AG04450 (cell line): ENCODE measurements around the gene LLGL2. TPM values are rescaled to one million over a fixed set of nuclear protein-coding genes. Genes with fewer than 3 reads are reported as not detected.

Experiments used
- CTCF ChIA-PET: fragments of 300-600, 350-600 bp; formaldehyde crosslinking; extraction: SDS; loops from one replicate; lab custom pipeline; 2022; ENCODE audit warnings: antibody characterized with exemption, inconsistent platforms; lab: Charles Lee
- POLR2A ChIA-PET: fragments of 350-600 bp; formaldehyde crosslinking; extraction: SDS; loops from one replicate; lab custom pipeline; 2021; ENCODE audit warnings: antibody characterized with exemption, inconsistent platforms; lab: Yijun Ruan, JAX
- DNase-seq: peaks from one replicate; pipeline ENCODE4 v3.0.0-alpha.2; 2011; ENCODE audit warnings: low read depth, low spot score
- H3K27ac ChIP-seq: one replicate; pipeline ENCODE4 v1.5.1; 2012; ENCODE audit warnings: low read depth, low read length, control low read depth
- H3K27me3 ChIP-seq: one replicate; pipeline ENCODE4 v1.6.0; 2012; ENCODE audit warnings: low read length; ENCODE audit not compliant: control insufficient read depth, insufficient read depth
- H3K4me3 ChIP-seq: 2 replicates; pipeline ENCODE4 v1.5.1; 2011; ENCODE audit warnings: mild to moderate bottlenecking, low read depth, low read length, control low read depth
- H3K9me3 ChIP-seq: 2 replicates; pipeline ENCODE4 v1.5.1; 2012; ENCODE audit warnings: low read length; ENCODE audit not compliant: control insufficient read depth, insufficient read depth
- polyA plus RNA-seq: library from polyadenylated mRNA; depleted of rRNA; stranded (reverse); fragments of >200 nt; gene quantifications from 2 replicates; pipeline ENCODE4 v1.2.3, GENCODE V29; 2011
- TF ChIP-seq, protein P1 (sequence below): IDR thresholded peaks from 2 replicates; pipeline ENCODE4 v1.5.1; 2011; ENCODE audit warnings: low read depth, low read length, control low read depth, inconsistent platforms

The LLGL2 gene
- polyA plus RNA-seq, 1 experiment, result 0.24 TPM

DNA sequence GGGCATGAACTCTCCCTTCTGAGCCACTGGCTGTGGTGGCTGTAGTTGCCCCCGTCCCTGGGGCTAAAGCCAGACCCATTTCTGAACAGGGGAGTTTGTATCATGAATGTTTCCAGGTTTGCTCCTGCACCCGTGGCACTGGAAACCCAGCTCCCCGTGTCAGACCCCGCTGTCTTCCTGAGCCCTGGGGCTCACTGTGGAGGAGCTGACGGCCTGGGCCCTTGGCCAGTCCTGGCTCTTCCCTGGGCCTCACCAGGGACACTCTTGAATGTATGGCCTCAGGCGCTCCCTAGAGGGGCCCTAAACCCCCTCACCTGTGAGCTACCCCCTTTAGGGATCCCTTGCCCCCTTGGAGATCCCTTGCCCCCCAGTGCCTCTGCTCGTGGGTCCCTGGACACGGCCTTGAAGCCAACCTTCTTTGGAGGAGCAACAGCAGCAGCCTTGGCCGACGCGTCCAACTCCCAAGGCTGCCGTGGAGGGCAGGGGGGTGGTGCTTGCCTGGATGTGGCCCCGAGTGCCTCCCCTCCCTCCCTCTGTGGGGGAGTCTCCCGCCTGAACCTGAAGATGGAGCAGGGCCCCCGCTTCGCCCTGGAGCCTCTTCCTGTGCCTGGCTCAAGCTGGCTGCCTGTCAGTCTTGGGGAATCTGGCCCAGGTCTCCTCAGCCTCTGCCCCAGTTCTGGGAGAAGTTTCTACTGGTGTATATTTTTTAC lies 26.0 kb upstream of the LLGL2 start:
- no peak overlapping the region for H3K4me3 ChIP-seq
- ChIA-PET POLR2A (interaction anchor here (0.6 to 1.1 kb wide), 3 partner anchors 9 to 74 kb away, joined by 3 read pairs; partner anchors contain the start of gene TSEN54), CTCF (no interaction called here)
- TF ChIP-seq, protein P1, sequence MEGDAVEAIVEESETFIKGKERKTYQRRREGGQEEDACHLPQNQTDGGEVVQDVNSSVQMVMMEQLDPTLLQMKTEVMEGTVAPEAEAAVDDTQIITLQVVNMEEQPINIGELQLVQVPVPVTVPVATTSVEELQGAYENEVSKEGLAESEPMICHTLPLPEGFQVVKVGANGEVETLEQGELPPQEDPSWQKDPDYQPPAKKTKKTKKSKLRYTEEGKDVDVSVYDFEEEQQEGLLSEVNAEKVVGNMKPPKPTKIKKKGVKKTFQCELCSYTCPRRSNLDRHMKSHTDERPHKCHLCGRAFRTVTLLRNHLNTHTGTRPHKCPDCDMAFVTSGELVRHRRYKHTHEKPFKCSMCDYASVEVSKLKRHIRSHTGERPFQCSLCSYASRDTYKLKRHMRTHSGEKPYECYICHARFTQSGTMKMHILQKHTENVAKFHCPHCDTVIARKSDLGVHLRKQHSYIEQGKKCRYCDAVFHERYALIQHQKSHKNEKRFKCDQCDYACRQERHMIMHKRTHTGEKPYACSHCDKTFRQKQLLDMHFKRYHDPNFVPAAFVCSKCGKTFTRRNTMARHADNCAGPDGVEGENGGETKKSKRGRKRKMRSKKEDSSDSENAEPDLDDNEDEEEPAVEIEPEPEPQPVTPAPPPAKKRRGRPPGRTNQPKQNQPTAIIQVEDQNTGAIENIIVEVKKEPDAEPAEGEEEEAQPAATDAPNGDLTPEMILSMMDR, result no peak
- no peak overlapping the region for H3K27ac ChIP-seq
- DNase-seq, result no peak
- no peaks in the 10 kb centered on the region for H3K27me3 ChIP-seq
- H3K9me3 ChIP-seq, result no peaks in the 10 kb centered on the region; the same call in 1 of the 2 replicates

DNA sequence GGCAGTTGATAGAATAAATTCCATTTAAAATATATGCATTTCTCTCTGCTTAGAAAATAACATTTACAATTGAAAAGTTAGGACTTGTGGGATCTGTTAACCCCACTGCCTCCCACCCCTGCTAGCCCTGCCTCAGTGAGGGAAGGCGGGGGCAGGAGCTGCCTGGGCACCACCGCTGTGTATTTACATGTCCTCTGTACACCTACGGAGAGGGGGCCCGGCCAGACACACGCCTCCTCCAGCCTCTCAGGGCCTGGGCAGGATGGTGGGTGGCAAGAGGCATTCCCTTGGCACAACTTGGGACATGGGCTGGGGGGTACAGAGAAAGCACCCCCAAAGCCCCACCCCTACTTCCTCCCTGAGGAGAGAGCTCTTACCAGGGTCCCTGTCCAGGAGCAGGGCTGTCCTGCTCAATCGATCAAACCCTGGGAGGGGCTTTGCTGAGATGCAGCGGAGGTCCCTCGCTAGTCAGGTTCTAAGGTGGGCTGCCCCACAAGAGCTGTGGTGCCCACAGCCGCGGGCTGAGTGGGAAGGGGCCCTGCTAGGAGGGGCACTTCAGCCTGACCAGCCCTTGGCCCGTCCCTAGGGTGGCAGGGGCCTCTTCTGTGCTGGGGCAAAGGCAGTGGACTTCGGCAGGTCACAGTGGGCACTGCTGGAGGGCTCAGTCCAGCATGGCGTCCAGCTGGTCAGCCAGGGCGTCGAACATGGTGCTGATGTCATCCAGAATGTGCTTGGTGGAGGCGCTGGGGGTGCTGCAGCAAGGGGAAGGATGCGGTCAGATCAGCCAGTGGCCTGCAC lies 24.9 kb upstream of the LLGL2 start:
- Histone ChIP-seq H3K4me3 (no peak overlapping the region), H3K27ac (no peak overlapping the region), H3K9me3 (no peaks in the 10 kb centered on the region; the same call in 1 of the 2 replicates), H3K27me3 (no peaks in the 10 kb centered on the region)
- CTCF ChIA-PET, result no interaction called here
- POLR2A ChIA-PET, result no interaction called here
- TF ChIP-seq, protein P1, result no peak
- DNase-seq, result no peak

DNA sequence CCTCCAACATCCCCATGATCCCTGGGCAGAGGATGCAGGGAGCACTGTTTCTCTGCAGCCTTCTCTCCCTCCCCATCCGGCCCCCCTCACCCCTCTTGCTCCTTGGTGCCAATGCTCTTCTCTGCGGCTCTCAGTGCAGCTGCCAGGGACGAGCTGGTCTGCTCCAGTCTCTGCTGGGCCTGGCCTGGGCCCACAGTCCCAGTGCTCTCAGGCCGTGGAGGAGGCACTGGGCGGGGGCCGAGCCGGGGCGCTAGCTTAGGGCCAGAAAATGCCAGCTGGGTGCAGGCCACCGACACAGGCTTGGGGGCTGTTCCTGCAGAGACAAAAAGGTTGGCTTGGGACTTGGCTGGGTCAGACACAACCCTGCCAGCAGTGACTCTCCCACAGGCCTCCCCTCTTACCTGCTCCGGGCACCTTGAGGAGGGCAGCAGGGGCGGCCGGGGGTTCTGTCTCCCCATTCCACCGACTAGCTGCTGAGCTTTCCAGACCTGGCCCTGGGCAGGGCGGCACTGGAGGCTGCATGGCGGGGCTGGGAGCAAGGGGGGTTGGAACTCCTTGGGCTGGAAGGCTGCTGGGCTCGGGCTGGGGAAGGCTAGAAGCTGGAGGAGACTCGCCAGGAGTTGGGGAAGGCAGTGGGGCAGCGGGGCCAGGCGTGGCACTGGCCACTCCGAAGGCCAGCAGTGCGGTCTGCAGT lies 24.0 kb upstream of the LLGL2 start:
- TF ChIP-seq, protein P1, result no peak
- H3K4me3 ChIP-seq, result no peak overlapping the region
- no peak overlapping the region for H3K27ac ChIP-seq
- DNase-seq, result no peak
- CTCF ChIA-PET, result no interaction called here
- H3K27me3 ChIP-seq, result no peaks in the 10 kb centered on the region
- no peaks in the 10 kb centered on the region; the same call in 1 of the 2 replicates for H3K9me3 ChIP-seq
- POLR2A ChIA-PET, result interaction anchor here (0.6 kb wide), 1 partner anchor 16 kb away, joined by 3 read pairs; no protein-coding TSS in a partner anchor

DNA sequence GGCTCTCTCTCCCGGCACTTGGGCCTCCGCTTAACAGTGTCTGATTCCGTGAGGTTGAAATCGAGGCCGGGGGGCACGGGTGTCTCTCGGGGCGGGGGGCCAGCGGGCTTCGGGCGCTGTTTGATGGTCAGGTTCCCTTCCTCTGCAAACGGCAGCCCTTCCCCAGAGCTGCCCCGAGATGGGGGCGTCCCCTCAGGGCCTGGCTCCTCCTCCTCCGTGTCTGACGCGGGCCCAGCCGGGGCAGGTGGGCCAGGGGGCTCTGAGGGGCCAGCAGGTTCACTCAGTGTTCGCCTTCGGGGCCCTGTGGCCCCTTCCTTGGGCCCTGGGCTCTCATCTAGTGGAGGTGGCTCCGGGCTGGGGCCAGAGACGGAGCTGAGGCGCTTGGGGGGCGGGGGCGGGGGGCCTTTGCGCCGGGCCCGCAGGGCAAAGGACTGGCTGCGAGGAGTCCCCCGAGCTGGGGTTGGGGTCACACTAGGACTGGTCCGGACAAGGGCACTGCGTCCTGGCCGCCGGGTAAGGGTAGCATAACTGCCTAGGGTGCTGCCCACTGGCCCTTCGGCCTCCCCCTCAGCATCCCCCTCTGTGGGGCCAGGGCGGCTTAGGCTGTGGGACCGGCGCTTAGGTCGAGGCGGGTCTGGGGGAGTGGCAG lies 23.3 kb upstream of the LLGL2 start:
- ChIA-PET POLR2A (no interaction called here), CTCF (no interaction called here)

More for the DNA sequence above, 23.3 kb upstream of the LLGL2 start:
- TF ChIP-seq, protein P1, result no peak
- no peak overlapping the region for H3K4me3 ChIP-seq
- DNase-seq, result no peak
- no peaks in the 10 kb centered on the region for H3K27me3 ChIP-seq
- H3K9me3 ChIP-seq, result no peaks in the 10 kb centered on the region; the same call in 1 of the 2 replicates
- no peak overlapping the region for H3K27ac ChIP-seq
